Hepatocyte (in vitro differentiated cells): ENCODE data around the gene PXMP4. TPM values are rescaled to one million over a fixed set of nuclear protein-coding genes. Genes with fewer than 3 reads are reported as not detected.

Experiments
- DNase-seq: peaks from one replicate; pipeline ENCODE4 v3.0.0-alpha.2; 2016; ENCODE audit warnings: low spot score
- H2AFZ ChIP-seq: fragments of 200-600 bp; sonication (generic); 2 replicates; pipeline ENCODE4 v1.6.0; 2016; ENCODE audit warnings: antibody characterized with exemption, mild to moderate bottlenecking
- H3K27ac ChIP-seq: fragments of 200-600 bp; sonication (generic); 2 replicates; pipeline ENCODE4 v1.5.1; 2016; ENCODE audit warnings: mild to moderate bottlenecking
- H3K27me3 ChIP-seq: fragments of 200-600 bp; sonication (generic); 2 replicates; pipeline ENCODE4 v1.6.1; 2016
- H3K36me3 ChIP-seq: fragments of 200-600 bp; sonication (generic); replicated peaks from 2 replicates; pipeline ENCODE4 v1.5.1; 2016; ENCODE audit warnings: low read depth; ENCODE audit not compliant: insufficient read depth
- H3K4me1 ChIP-seq: fragments of 200-600 bp; sonication (generic); 2 replicates; pipeline ENCODE4 v1.5.1; 2016; ENCODE audit warnings: mild to moderate bottlenecking, moderate library complexity; ENCODE audit not compliant: insufficient read depth
- H3K4me2 ChIP-seq: fragments of 200-600 bp; sonication (generic); 2 replicates; pipeline ENCODE4 v1.6.0; 2016
- H3K4me3 ChIP-seq: fragments of 200-600 bp; sonication (generic); 2 replicates; pipeline ENCODE4 v1.5.1; 2016; ENCODE audit warnings: mild to moderate bottlenecking
- H3K79me2 ChIP-seq: fragments of 200-600 bp; sonication (generic); 2 replicates; pipeline ENCODE4 v1.6.0; 2017; ENCODE audit warnings: mild to moderate bottlenecking
- H3K9me2 ChIP-seq: fragments of 200-600 bp; sonication (generic); replicated peaks from 2 replicates; pipeline ENCODE4 v1.6.0; 2017; ENCODE audit warnings: mild to moderate bottlenecking; ENCODE audit not compliant: insufficient read depth
- H3K9me3 ChIP-seq: fragments of 200-600 bp; sonication (generic); 2 replicates; pipeline ENCODE4 v1.5.1; 2016; ENCODE audit warnings: low read depth, mild to moderate bottlenecking
- H4K20me1 ChIP-seq: fragments of 200-600 bp; sonication (generic); 2 replicates; pipeline ENCODE4 v1.6.0; 2016; ENCODE audit warnings: mild to moderate bottlenecking; ENCODE audit not compliant: insufficient read depth, poor library complexity, severe bottlenecking
- EZH2 ChIP-seq: fragments of 200-600 bp; sonication (generic); IDR thresholded peaks from 2 replicates; pipeline ENCODE4 v1.6.1; 2016; ENCODE audit warnings: antibody characterized with exemption, mild to moderate bottlenecking, borderline replicate concordance
- EZH2phosphoT487 ChIP-seq: fragments of 200-600 bp; sonication (generic); IDR thresholded peaks from one replicate; pipeline ENCODE4 v1.6.1; 2018; ENCODE audit warnings: antibody characterized with exemption, mild to moderate bottlenecking, low read depth, moderate library complexity; ENCODE audit not compliant: unreplicated experiment, severe bottlenecking
- WGBS: methylation state at CpG from one replicate; pipeline ENCODE4 v1.1.6; 2016; ENCODE audit warnings: low lambda C conversion rate; ENCODE audit errors: missing lambda C conversion rate; 5-methylcytosine and 5-hydroxymethylcytosine counted together
- polyA plus RNA-seq: library from polyadenylated mRNA; unstranded; fragments of >200 nt; fragmentation: Nextera tagmentation; extraction: Ambion mirVana; gene quantifications from 2 replicates; pipeline ENCODE4 v1.2.1, GENCODE V29; 2016
- total RNA-seq: library from RNA; depleted of rRNA; stranded (reverse); fragments of >200 nt; gene quantifications from 2 replicates; pipeline ENCODE4 v1.2.3, GENCODE V29; 2014
- TF ChIP-seq, protein P1 (sequence below): fragments of 200-600 bp; sonication (generic); IDR thresholded peaks from 2 replicates; pipeline ENCODE4 v1.5.1; 2016; ENCODE audit warnings: antibody characterized with exemption, mild to moderate bottlenecking; ENCODE audit not compliant: poor library complexity

The PXMP4 gene
- total and polyA plus RNA-seq, 2 experiments from 2014 or later: 4.1 to 4.7 TPM

DNA sequence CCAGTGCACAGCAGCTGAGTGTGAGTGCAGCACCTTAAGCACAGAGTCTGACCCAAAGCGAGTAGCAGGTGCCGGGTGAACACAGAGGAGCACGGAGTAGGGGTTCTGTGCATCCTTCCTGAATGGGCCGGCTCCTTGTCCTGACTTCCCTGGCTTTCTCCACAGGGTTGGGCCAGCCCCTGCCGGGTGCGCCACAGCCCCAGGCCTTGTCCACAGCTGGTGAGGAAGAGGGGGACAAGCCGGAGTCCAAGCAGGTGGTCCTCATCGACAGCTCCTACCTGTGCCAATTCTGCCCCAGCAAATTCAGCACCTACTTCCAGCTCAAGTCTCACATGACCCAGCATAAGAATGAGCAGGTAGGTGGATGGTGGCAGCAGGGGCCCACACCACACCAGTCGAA is 46.6 kb upstream of the PXMP4 start:
- no peak overlapping the region for H3K4me3 ChIP-seq
- H3K9me2 ChIP-seq: no peaks in the 10 kb centered on the region
- H2AFZ ChIP-seq: no peak overlapping the region
- no peaks in the 10 kb centered on the region for H3K4me1 ChIP-seq
- TF ChIP-seq EZH2phosphoT487 (no peak), EZH2 (no peak)
- TF ChIP-seq, protein P1, sequence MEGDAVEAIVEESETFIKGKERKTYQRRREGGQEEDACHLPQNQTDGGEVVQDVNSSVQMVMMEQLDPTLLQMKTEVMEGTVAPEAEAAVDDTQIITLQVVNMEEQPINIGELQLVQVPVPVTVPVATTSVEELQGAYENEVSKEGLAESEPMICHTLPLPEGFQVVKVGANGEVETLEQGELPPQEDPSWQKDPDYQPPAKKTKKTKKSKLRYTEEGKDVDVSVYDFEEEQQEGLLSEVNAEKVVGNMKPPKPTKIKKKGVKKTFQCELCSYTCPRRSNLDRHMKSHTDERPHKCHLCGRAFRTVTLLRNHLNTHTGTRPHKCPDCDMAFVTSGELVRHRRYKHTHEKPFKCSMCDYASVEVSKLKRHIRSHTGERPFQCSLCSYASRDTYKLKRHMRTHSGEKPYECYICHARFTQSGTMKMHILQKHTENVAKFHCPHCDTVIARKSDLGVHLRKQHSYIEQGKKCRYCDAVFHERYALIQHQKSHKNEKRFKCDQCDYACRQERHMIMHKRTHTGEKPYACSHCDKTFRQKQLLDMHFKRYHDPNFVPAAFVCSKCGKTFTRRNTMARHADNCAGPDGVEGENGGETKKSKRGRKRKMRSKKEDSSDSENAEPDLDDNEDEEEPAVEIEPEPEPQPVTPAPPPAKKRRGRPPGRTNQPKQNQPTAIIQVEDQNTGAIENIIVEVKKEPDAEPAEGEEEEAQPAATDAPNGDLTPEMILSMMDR: no peak
- no peaks in the 10 kb centered on the region for H4K20me1 ChIP-seq
- H3K4me2 ChIP-seq: no peak overlapping the region
- no peak for DNase-seq
- 95% methylated on average over 9 of the region's 9 CpGs for WGBS
- no peak overlapping the region for H3K27ac ChIP-seq
- H3K79me2 ChIP-seq: no peaks in the 10 kb centered on the region
- no peaks in the 10 kb centered on the region for H3K27me3 ChIP-seq
- H3K36me3 ChIP-seq: no peaks in the 10 kb centered on the region
- H3K9me3 ChIP-seq: no peaks in the 10 kb centered on the region

DNA sequence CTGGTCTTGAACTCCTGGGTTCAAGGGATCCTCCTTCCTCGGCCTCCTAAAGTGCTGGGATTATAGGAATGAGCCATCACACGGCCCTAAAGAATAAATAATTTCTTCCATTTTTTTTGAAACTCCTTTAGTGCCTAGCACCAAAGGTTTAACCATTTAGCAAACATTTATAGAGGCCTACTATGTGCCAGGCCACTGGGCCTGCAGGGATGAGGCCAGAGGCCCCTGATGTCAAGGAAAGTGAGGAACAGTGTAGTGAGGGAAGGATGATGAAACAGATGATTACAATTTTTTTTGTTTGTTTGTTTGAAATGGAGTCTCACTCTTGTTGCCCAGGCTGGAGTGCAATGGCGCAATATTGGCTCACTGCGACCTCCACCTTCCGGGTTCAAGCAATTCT is 45.5 kb upstream of the PXMP4 start:
- no peaks in the 10 kb centered on the region for H3K9me3 ChIP-seq
- H3K9me2 ChIP-seq: no peaks in the 10 kb centered on the region
- H3K27me3 ChIP-seq: no peaks in the 10 kb centered on the region
- no peaks in the 10 kb centered on the region for H3K4me1 ChIP-seq
- no peak overlapping the region for H3K4me3 ChIP-seq
- no peak for DNase-seq
- no peak overlapping the region for H3K4me2 ChIP-seq
- TF ChIP-seq, protein P1: no peak
- TF ChIP-seq EZH2 (no peak), EZH2phosphoT487 (no peak)
- WGBS: 96% methylated on average over 5 of the region's 5 CpGs
- H2AFZ ChIP-seq: no peak overlapping the region
- no peak overlapping the region for H3K27ac ChIP-seq
- H4K20me1 ChIP-seq: no peaks in the 10 kb centered on the region
- H3K36me3 ChIP-seq: no peaks in the 10 kb centered on the region
- no peaks in the 10 kb centered on the region for H3K79me2 ChIP-seq

DNA sequence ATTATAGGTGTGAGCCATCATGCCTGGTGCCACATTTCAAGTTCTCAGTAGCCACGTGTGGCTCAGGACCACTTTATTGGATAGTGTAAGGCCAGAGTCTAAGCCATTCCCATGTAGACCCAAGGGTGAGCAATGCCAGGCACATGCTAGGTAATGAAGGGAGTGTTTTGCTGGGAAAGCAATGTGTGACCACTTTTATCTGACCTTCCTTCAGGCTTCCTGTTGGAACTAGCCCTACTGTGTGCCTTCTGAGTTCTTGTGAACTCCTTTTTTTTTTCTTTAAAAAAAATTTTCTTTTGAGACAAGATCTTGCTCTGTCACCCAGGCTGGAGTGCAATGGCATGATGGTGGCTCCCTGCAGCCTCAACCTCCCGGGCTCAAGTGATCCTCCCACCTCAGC is 45.0 kb upstream of the PXMP4 start:
- H3K4me3 ChIP-seq: no peak overlapping the region
- no peak overlapping the region for H2AFZ ChIP-seq
- H3K27me3 ChIP-seq: no peaks in the 10 kb centered on the region
- H3K9me2 ChIP-seq: no peaks in the 10 kb centered on the region
- TF ChIP-seq EZH2phosphoT487 (no peak), EZH2 (no peak)
- TF ChIP-seq, protein P1: no peak
- H3K4me1 ChIP-seq: no peaks in the 10 kb centered on the region
- DNase-seq: no peak
- no peaks in the 10 kb centered on the region for H4K20me1 ChIP-seq
- WGBS: 90% methylated on average over 2 of the region's 2 CpGs
- H3K4me2 ChIP-seq: no peak overlapping the region
- no peaks in the 10 kb centered on the region for H3K9me3 ChIP-seq
- no peaks in the 10 kb centered on the region for H3K79me2 ChIP-seq
- H3K36me3 ChIP-seq: no peaks in the 10 kb centered on the region
- no peak overlapping the region for H3K27ac ChIP-seq

DNA sequence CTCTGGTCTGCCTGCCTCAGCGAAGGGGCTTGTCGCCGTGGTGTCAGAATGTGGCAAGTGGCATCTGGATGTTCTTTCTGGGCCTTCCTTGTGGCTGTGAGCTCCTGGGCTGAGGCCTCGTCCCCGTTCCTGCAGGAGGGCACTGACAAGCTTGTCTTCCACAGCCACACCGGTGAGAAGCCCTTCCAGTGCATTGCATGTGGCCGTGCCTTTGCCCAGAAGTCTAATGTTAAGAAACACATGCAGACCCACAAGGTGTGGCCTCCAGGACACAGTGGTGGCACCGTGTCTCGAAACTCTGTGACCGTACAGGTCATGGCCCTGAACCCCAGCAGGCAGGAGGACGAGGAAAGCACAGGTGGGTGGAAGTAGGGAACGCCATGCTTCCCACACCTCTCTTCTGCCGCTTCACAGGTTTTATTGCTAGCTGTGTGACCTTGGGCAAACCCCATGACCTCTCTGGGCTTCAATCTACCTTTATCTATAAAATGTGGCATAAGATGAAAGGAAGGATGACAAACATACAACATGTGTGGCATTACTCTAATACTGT is 41.7 kb upstream of the PXMP4 start:
- Histone ChIP-seq H3K4me2 (no peak overlapping the region), H2AFZ (no peak overlapping the region), H3K4me1 (no peaks in the 10 kb centered on the region), H3K79me2 (no peaks in the 10 kb centered on the region), H3K27ac (no peak overlapping the region), H3K4me3 (no peak overlapping the region), H3K36me3 (no peaks in the 10 kb centered on the region), H3K27me3 (no peaks in the 10 kb centered on the region), H4K20me1 (no peaks in the 10 kb centered on the region), H3K9me3 (no peaks in the 10 kb centered on the region), H3K9me2 (no peaks in the 10 kb centered on the region)
- WGBS: 96% methylated on average over 13 of the region's 13 CpGs
- no peak for DNase-seq
- TF ChIP-seq EZH2phosphoT487: no peak
- no peak for TF ChIP-seq EZH2
- TF ChIP-seq, protein P1: no peak
